ENCODE measurements around the gene SFI1.

Gene SFI1

DNA sequence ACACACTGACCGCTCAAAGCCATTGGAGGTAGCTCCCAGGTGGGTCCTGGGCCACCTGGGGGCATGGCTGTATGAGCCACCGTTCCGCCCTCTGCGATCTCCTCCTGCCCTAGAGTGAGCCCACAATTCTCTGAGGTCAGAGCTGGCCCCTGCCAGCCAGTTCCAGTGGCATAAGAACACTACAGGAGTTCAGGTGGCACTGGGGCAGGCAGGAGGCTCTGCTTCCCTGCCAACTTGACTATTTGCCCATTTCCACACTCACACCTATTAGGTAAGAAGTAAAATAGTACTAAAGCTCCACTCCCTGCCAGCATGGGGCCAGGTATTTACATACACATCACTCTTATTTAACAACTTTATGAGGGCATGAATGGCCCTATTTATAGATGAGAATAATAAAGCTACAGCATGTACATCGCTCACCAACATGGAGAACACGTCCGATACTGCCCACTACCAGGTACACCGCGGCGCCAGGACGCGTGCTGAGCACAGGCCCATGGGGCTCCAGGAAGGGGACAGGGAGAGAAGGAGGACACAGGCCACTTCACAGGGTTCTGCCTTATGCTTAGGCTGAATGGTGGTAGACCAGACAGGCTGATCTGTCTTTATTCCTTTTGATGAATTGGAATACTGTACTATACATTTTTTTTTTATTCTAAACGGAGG lies 139.4 kb downstream of the SFI1 start:
- H3K4me1 ChIP-seq (ENCODE audit: insufficient read depth, low read length) = peaks cover 6% of the 10 kb centered on the region
- no peaks in the 10 kb centered on the region for H3K36me3 ChIP-seq (ENCODE audit: insufficient read depth, low read depth, low read length)
- no peaks in the 10 kb centered on the region for H3K27me3 ChIP-seq (ENCODE audit: insufficient read depth, low read length)
- no peak overlapping the region for H3K27ac ChIP-seq (ENCODE audit: low read length)
- H3K9ac ChIP-seq (ENCODE audit: low read depth, low read length) = no peak overlapping the region
- H3K4me3 ChIP-seq (ENCODE audit: low read length) = no peak overlapping the region
- H3K9me3 ChIP-seq (ENCODE audit: insufficient read depth, low read depth, low read length) = no peaks in the 10 kb centered on the region

GRCh38 chr22:31637447-31637890 lies 141.1 kb downstream of the SFI1 start:
- Histone ChIP-seq H3K9me3 (ENCODE audit: insufficient read depth, low read depth, low read length) (no peaks in the 10 kb centered on the region), H3K9ac (ENCODE audit: low read depth, low read length) (no peak overlapping the region), H3K36me3 (ENCODE audit: insufficient read depth, low read depth, low read length) (no peaks in the 10 kb centered on the region), H3K27me3 (ENCODE audit: insufficient read depth, low read length) (no peaks in the 10 kb centered on the region), H3K4me1 (ENCODE audit: insufficient read depth, low read length) (peaks cover 3% of the 10 kb centered on the region; the same call in 1 of the 2 replicates), H3K4me3 (ENCODE audit: low read length) (no peak overlapping the region), H3K27ac (ENCODE audit: low read length) (no peak overlapping the region)

GRCh38 chr22:31637891-31638618 lies 141.7 kb downstream of the SFI1 start:
- no peaks in the 10 kb centered on the region for H3K9me3 ChIP-seq (ENCODE audit: insufficient read depth, low read depth, low read length)
- peaks cover 2% of the 10 kb centered on the region; the same call in 1 of the 2 replicates for H3K36me3 ChIP-seq (ENCODE audit: insufficient read depth, low read depth, low read length)
- H3K4me1 ChIP-seq (ENCODE audit: insufficient read depth, low read length) = peaks cover 3% of the 10 kb centered on the region; the same call in 1 of the 2 replicates
- H3K9ac ChIP-seq (ENCODE audit: low read depth, low read length) = no peak overlapping the region
- H3K27me3 ChIP-seq (ENCODE audit: insufficient read depth, low read length) = no peaks in the 10 kb centered on the region
- H3K4me3 ChIP-seq (ENCODE audit: low read length) = no peak overlapping the region
- no peak overlapping the region for H3K27ac ChIP-seq (ENCODE audit: low read length)

DNA sequence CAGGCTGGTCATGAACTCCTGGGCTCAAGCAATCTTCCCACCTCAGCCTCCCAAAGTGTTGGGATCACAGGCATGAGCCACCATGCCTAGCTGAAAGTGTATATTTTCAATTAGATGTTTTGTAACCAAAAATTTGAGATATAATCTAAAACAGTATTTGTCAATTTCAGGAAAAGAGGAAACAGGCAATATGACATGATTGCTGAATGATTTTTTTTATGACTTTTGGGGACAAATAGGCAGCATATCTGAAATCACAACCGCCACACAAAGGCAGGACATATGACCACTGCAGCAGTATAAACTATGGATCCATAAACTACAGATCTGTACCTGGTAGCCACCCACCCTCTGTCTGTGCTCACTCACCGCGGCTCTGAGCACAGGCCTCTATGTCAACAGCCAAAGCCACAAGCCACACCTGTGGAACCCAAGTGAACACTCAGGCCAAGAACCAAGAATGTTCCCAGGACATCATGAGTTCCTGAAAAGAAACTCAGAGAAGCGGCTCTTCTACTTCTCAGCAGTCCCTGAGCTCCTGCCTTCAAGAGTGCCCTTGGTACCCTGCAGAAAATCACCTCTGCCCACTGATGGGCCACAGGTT lies 143.2 kb downstream of the SFI1 start:
- Histone ChIP-seq H3K4me3 (ENCODE audit: low read length) (no peak overlapping the region), H3K27ac (ENCODE audit: low read length) (no peak overlapping the region), H3K36me3 (ENCODE audit: insufficient read depth, low read depth, low read length) (peaks cover 7% of the 10 kb centered on the region; the same call in 1 of the 2 replicates), H3K9me3 (ENCODE audit: insufficient read depth, low read depth, low read length) (no peaks in the 10 kb centered on the region), H3K4me1 (ENCODE audit: insufficient read depth, low read length) (peaks cover 3% of the 10 kb centered on the region; the same call in 1 of the 2 replicates), H3K27me3 (ENCODE audit: insufficient read depth, low read length) (no peaks in the 10 kb centered on the region), H3K9ac (ENCODE audit: low read depth, low read length) (no peak overlapping the region)

- Histone ChIP-seq H3K27ac (ENCODE audit: low read length) (no peak overlapping the region), H3K36me3 (ENCODE audit: insufficient read depth, low read depth, low read length) (peaks cover 52% of the 10 kb centered on the region), H3K4me1 (ENCODE audit: insufficient read depth, low read length) (peaks cover 16% of the 10 kb centered on the region), H3K9me3 (ENCODE audit: insufficient read depth, low read depth, low read length) (no peaks in the 10 kb centered on the region), H3K4me3 (ENCODE audit: low read length) (no peak overlapping the region), H3K27me3 (ENCODE audit: insufficient read depth, low read length) (no peaks in the 10 kb centered on the region), H3K9ac (ENCODE audit: low read depth, low read length) (no peak overlapping the region)
These were observed 150.1 kb downstream of the SFI1 start for GRCh38 chr22:31646186-31647019.

- H3K4me3 ChIP-seq (ENCODE audit: low read length) = no peak overlapping the region
- no peak overlapping the region for H3K9ac ChIP-seq (ENCODE audit: low read depth, low read length)
- H3K9me3 ChIP-seq (ENCODE audit: insufficient read depth, low read depth, low read length) = no peaks in the 10 kb centered on the region
- H3K27me3 ChIP-seq (ENCODE audit: insufficient read depth, low read length) = no peaks in the 10 kb centered on the region
- H3K36me3 ChIP-seq (ENCODE audit: insufficient read depth, low read depth, low read length) = peaks cover 52% of the 10 kb centered on the region
- H3K4me1 ChIP-seq (ENCODE audit: insufficient read depth, low read length) = peaks cover 16% of the 10 kb centered on the region
- H3K27ac ChIP-seq (ENCODE audit: low read length) = no peak overlapping the region
These were observed 150.7 kb downstream of the SFI1 start for GRCh38 chr22:31647066-31647465.

- Histone ChIP-seq H3K9ac (ENCODE audit: low read depth, low read length) (no peak overlapping the region; the same call in 1 of the 2 replicates), H3K27ac (ENCODE audit: low read length) (no peak overlapping the region), H3K9me3 (ENCODE audit: insufficient read depth, low read depth, low read length) (no peaks in the 10 kb centered on the region), H3K27me3 (ENCODE audit: insufficient read depth, low read length) (no peaks in the 10 kb centered on the region), H3K4me3 (ENCODE audit: low read length) (peak overlapping the region; percentile 11), H3K4me1 (ENCODE audit: insufficient read depth, low read length) (peaks cover 16% of the 10 kb centered on the region), H3K36me3 (ENCODE audit: insufficient read depth, low read depth, low read length) (peaks cover 52% of the 10 kb centered on the region)
These were observed 151.4 kb downstream of the SFI1 start for GRCh38 chr22:31647523-31648320.

DNA sequence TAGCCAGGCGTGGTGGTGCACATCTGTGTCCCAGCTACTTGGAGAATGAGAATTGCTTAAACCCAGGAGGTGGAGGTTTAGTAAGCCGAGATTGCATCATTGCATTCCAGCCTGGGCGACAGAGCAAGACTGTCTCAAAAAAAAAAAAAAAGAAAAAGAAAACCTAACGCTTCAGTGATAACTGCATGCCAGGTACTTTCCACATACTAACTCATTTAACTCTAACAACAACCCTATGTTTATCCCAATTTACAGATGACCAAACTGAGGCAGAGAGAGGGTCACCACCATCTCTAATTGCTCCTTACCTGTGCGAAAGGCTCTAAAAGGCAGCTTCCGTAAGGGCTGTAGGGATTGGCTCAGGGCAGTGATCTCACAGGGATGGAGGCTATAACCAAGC lies 154.1 kb downstream of the SFI1 start:
- Histone ChIP-seq H3K27ac (ENCODE audit: low read length) (no peak overlapping the region), H3K9me3 (ENCODE audit: insufficient read depth, low read depth, low read length) (no peaks in the 10 kb centered on the region), H3K4me1 (ENCODE audit: insufficient read depth, low read length) (peaks cover 16% of the 10 kb centered on the region), H3K36me3 (ENCODE audit: insufficient read depth, low read depth, low read length) (peaks cover 37% of the 10 kb centered on the region), H3K4me3 (ENCODE audit: low read length) (no peak overlapping the region), H3K9ac (ENCODE audit: low read depth, low read length) (no peak overlapping the region), H3K27me3 (ENCODE audit: insufficient read depth, low read length) (no peaks in the 10 kb centered on the region)

GRCh38 chr22:31651664-31652063 lies 155.3 kb downstream of the SFI1 start:
- H3K27ac ChIP-seq (ENCODE audit: low read length) = no peak overlapping the region
- H3K4me3 ChIP-seq (ENCODE audit: low read length) = no peak overlapping the region
- peaks cover 28% of the 10 kb centered on the region for H3K36me3 ChIP-seq (ENCODE audit: insufficient read depth, low read depth, low read length)
- H3K27me3 ChIP-seq (ENCODE audit: insufficient read depth, low read length) = no peaks in the 10 kb centered on the region
- H3K9me3 ChIP-seq (ENCODE audit: insufficient read depth, low read depth, low read length) = no peaks in the 10 kb centered on the region
- H3K4me1 ChIP-seq (ENCODE audit: insufficient read depth, low read length) = peaks cover 16% of the 10 kb centered on the region
- no peak overlapping the region for H3K9ac ChIP-seq (ENCODE audit: low read depth, low read length)

GRCh38 chr22:31652088-31652487 lies 155.8 kb downstream of the SFI1 start:
- Histone ChIP-seq H3K27me3 (ENCODE audit: insufficient read depth, low read length) (no peaks in the 10 kb centered on the region), H3K9me3 (ENCODE audit: insufficient read depth, low read depth, low read length) (no peaks in the 10 kb centered on the region), H3K36me3 (ENCODE audit: insufficient read depth, low read depth, low read length) (peaks cover 24% of the 10 kb centered on the region), H3K4me3 (ENCODE audit: low read length) (no peak overlapping the region), H3K4me1 (ENCODE audit: insufficient read depth, low read length) (peaks cover 13% of the 10 kb centered on the region), H3K9ac (ENCODE audit: low read depth, low read length) (no peak overlapping the region), H3K27ac (ENCODE audit: low read length) (no peak overlapping the region)

Data from iPS-20b (cell line).